Stimulated activated CD4-positive, alpha-beta T cell treated with anti-CD3 and anti-CD28 coated beads, Interleukin-1b, Interleukin-23, amount 100 ng/mL, for 1 hour (primary cell): ENCODE measurements around the gene NAPEPLD.
"Not testable (repeated sequence)": the region's sequence is repeated elsewhere in the genome, so short reads cannot be mapped to it uniquely, and the experiment has no call there.

Experiments
- DNase-seq, 2 donors: peaks; one replicate each; pipeline ENCODE4 v3.0.0-alpha.2; 2020; ENCODE audit warnings: low read depth in 2 of 2

Gene NAPEPLD

DNA sequence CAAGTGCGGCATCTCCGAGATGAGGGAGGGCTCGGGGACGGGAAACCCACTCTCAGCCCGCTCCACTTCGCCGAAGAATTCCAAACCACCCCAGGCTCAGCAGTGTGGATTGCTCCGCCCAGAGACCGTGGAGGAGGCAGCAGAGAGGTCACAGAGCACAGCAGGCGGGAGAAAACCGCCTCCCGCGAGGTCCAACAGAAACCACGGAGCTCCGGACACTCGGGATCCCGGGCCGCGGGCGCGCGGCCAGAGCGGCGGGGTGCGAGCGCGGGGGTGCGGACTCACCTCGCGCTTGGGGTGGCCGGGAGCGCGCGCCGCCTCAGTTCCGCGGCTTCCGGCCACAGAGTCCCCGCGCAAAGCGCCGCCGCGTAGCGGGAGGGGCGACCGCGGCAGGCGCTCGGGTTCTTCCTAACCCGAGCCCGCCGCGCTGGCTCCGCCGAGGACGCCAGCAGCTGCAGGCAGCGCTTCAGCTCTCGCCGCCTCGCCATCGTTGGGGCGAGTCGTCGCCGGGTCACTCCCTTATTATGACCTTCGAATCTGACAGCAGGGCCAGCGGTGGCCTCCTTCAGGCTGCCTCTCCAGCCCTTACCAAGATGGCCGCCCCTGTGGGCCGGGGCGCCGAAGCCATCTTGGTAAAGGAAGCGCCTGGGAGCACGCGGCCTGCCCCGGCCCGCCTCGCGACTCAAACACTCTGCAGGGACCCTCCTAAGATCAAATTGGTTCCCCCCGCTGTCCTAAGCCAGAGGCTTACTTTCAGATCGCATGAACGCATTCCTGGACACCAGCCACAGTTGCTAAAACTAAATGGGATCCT, at the start of gene NAPEPLD:
NAPEPLD (minus strand) TSS at position 106 of the 814 bp plus-strand sequence. CDS start 20,323 bp downstream, outside the sequence.
- peak; percentile 26 to 36 for DNase-seq

DNA sequence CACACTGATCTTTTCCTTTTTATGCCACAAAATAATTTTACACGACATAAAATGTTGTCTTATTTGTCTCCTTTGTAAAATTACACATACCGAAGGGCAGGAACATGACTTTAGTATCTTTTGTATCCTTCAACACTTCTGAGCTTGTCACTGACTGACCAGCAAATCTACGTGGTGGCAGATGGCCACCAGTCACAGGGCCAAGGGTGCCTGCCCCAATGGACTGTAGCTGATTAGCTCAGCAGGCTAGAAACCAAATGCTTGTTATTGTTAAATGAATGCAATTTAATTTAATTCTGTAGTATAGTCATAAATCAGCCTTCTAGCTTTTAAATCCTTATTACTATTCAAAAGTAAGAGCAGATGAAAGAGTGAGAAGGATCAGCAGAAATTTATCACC, 49.2 kb upstream of the NAPEPLD start:
- DNase-seq: not testable (repeated sequence)

DNA sequence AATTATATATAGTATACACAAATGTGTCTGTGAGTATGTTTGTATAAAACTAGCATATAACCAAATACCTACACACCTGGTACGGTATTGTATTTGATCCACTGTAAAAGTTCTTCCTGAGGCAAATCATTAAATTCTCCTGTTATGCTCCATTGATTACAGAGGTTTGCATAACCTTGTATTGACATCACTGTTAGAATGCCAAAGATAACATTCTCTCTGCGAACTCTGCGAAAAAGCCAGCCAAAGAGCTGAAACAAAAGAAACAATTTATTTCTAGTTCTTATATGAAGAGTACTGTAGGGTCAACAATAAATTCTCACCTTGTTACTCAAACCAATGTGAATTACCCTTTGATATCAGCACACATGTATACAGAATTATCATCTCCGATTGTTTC, 46.5 kb upstream of the NAPEPLD start:
- not testable (repeated sequence) for DNase-seq

DNA sequence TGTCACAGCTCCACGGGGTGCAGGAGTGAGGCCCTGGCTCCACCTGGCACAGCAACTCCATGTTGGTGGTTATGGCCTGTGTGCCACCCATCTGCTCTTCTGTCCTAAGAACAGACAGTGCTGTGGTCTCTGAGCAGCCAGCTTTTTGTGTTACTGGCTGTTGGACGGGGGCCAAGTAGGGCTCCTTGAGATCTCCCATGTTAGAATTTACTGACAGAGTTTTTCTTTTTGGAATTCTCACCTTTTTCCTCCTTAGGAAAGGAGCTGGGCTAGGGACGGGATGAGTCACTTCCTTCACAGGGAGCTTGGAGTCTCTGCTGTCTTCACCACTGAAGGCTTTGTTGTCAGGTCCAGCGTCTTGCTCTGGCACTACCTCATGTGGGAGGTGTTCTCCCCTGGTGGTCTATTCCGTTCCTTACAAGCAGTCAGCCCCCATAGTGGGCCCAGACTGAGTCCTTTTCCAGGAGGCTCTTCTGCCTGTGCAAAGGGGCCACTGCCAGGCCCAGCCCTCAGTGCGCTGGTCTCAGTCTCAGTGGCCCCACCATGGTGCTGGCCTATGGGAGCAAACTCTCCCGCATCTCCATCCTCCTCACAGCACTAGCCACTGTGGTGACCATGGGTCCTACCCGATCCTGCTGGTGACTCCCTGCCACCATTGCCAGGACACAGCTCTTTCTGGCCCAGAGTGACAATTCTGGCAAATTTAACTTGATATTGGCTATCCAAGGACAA, 23.7 kb upstream of the NAPEPLD start:
- not testable (repeated sequence) for DNase-seq

DNA sequence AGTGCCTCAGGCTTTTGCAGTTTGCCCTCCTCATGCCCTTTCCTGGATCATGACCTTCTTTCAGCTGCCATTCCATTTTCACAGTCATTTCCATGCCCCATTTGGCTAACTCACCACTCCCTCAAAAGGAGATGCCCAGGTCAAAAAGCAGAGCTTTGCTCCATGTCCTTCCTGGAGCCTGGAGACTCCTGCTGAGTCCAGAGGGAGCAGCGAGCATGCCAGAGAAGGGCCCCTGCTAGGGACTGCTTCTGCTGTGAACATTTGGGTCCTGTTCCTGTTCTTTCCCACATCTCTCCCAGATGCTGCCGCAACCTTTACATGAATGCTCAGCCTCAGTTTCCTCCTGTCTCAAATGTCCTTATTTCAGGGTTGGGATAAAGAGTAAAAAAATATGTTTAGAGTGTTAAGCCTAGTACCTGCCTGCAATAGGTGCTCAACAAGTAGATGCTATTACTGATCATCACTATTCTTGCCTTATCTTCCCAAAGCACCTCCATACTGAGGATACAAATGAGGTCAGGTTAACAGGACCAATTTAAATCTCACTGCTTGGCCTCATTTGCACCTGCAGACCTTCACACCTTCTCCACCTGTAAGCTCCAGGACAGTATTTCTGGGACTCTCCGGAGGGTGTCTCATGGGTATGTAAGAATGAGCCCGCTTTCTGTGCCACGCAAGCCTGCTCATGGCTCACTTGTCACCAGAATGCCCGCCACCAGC, 23.0 kb upstream of the NAPEPLD start:
- not testable (repeated sequence) for DNase-seq

DNA sequence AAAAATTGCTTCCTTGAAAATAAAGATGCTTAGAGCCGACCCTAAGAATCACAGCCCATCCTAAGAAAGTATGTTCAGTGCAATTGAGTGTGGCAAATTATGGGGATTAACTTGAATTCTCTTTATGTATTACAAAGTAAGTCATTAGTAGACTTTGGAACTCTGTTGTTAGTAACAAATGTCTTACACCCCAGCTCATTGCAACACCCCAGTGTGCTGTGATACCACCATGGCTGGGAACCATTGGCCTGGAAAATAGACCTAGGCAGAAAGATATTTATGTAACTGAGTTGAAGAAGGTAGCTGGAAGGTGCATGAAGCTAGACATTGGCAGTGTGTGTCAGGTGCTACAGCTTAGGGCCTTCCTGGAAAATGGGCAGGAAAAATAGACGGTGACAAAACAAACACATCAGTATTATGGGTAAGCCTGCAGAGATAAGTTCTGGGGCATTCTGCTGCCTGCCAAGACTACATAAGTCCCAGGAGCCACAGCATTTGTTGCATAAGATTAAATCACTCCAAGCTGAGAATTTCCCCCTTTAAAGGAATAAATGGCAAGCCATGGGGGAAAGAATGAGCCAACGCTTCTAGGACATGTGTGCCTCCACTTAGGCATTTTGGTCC, 18.1 kb upstream of the NAPEPLD start:
- DNase-seq: not testable (repeated sequence)

DNA sequence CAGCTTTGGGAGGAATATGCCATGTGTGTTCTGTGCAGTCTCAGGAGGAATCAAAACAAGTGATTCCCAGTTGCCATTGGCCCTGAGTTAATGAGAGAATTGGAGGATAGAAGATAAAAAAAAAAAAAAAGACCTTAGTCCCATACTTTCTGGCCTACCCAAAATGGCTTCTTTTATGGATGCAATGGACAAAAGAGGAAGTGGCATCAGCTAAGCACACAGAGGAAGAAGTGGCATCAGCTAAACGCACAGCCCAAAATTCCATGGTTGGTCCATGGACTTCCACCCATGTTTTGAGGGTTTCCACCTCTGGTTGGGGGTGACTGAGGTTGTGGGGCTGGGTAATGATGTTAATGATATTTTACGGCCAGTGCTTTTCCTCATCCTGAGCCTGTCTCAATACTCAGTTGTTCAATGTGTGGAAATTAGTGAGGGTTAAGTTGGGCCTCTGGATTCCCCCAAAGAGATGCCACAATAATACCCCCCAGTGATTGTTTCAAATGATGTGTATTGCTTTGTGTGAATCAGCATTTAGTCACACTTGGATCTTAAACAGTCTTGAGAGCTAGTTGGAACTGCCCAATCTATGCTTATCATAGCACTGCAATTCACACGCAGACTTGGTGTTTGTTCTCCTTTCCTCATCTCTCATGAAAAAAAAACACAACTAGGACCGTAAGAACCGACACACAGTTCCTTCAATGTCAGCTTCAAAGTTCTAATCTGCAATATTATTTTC, 14.4 kb upstream of the NAPEPLD start:
- DNase-seq: not testable (repeated sequence)

DNA sequence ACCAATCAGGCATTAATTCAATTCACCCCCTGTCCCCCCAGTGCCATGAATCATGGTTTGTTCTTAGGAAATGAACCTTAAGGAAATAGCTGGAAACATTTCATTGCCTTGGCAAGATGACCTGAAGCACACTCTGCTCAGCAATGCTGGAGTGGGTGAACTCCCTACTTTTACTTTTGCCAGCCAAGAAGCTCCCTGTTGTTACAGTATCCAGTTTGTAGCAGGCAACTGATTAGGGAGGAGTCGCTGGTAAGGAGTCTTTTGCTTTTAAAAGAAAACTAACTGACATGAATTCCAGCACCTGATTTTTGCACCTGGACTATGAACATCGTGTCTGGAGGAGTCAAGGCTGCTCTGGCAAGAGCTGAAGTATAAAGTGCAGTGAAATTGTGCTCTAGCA, 13.7 kb upstream of the NAPEPLD start:
- DNase-seq: not testable (repeated sequence)

DNA sequence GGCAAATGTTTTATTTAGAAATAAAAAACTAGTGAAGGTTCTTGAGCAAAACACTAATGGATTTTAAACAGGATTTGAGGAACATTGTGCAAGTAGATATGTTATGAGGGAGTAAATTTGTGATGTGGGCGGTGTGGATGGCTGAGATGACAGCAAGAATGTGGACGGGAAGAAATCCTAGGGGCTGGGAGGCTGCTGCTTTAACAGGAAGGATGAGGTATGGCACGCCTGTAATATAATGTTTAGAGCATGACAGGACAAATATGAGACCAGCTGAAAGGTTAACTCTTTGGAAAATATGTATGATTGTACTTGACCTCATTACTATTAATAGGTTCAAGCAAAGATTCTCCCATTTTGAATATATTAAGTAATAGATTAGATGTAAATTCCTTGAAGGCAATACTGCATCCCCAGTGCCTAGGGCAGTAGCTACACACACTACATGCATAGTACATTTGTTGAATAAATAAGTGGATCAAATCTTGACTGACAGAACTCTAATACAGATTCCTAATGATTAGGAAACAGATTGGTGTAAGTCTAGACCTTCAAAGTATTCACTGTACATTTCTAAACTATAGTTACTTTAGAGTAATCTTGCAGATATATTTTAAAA, 13.2 kb upstream of the NAPEPLD start:
- DNase-seq: not testable (repeated sequence)

DNA sequence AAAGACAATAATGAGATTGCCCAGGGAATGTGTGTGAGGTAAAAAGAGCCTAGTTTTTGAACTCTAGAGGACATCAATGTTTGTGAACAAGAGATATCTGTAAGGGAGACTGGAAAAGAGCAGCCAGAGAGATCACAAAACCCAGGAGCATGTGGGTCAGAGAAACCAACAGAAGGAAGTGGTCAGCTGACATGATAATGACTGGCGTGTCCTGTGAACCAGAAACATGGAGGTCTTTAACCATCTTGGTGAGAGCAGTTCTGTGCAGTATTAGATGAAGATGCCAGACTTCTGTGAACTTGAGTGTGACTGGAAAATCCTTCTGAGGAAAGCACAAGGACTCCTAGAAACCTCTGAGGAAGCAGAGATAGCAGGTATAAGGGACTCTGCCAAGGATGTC, 10.2 kb upstream of the NAPEPLD start:
- DNase-seq: not testable (repeated sequence)

DNA sequence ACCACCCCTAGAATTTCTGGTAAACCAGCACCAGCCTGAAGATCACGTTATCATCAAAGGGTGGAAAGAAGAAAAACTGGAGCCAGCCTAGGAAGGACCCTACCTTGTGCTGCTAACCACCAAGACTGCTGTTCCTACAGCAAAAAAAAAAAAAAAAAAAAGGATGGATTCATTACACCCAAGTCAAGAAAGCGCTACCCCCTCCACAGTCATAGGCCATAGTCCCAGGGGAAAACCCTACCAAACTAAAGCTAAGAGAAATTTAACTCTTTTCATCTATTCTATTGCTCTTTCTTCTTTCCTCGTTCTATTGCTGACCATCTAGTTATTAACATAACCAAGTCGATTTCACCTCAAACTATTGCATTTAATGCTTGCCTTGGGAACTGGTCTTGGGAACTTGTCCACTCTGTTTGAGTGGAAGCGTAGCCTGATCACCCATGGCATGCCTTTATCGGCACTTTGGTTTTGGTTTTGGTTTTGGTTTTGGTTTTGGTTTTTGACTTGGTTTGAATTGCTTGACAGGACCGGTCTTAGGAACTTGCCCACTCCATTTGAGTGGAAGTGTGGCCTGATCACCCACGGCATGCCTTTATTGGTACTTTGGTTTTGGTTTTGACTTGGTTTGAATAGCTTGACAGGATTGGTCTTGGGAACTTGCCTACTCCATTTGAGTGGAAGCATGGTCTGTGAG, 6.6 kb upstream of the NAPEPLD start:
- not testable (repeated sequence) for DNase-seq

DNA sequence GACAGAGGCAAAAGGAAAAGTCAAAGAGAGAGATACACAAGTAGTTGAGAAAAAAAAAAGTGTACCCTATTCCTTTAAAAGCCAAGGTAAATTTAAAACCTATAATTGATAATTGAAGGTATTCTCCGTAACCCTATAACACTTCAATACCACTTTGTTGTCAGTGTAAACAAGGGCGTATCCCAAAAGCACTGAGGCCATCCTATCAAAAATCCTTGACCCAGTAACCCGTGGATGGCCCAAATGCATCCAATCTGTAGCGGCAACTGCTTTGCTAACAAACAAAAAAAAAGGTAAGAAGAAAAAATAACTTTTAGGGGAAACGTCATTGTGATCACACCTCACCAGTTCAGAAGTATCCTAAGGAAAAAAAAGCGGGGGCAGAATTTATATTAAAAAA, 5.1 kb upstream of the NAPEPLD start:
- DNase-seq: no peak

DNA sequence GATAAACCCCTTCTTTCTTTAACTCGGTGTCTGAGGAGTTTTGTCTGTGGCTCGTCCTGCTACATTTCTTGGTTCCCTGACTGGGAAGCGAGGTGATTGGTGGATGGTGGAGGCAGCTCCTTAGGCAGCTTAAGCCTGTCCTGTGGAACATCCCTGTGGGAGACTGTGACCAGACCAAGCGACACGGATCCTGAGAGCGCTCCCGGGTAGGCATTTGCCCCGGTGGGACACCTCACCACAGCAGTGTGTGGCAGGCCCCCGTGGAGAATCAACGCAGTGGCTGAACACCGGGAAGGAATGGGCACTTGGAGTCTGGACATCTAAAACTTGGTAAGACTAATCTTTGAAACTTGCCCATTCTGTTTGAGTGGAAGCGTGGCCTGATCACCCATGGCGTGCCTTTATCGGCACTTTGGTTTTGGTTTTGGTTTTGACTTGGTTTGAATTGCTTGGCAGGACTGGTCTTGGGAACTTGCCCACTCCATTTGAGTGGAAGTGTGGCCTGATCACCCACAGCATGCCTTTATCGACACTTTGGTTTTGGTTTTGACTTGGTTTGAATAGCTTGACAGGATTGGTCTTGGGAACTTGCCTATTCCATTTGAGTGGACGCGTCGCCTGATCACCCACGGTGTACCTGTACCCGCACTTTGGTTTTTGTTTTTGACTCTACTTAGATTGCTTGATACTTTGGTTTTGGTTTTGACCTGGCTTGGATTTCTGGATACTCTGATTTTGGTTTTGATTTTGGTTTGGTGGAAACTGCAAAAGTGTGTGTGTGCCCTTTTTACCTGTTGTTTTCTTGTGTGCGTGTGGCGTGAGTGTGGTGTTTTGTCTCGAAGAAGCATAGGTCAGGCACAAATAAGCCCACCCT, 4.1 kb upstream of the NAPEPLD start:
- DNase-seq: not testable (repeated sequence)

DNA sequence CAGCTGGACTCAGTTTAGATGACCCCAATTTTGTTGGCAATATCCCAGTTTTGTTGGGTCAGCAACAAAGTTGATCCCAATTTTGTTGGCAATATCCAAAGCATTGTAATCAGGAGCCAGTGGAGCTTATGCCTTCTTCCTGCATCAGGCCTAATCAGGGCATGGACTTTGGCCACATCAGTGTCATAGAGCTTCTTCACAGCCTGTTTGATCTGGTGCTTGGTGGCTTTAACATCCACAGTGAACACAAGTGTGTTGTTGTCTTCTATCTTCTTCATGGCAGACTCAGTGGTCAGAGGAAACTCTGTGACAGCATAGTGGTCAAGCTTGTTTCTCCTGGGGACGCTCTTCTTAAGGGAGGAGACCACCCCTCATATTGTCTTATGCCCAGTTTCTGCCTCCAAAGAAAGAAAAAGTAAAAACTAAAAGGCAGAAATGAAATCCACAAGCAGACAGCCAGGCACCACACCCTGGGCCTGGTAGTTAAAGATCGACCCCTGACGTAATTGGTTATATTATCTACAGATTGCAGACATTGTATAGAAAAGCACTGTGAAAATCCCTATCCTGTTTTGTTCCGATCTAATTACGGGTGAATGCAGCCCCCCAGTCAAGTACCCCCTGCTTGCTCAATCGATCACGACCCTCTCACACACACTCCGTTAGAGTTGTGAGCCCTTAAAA, 3.2 kb upstream of the NAPEPLD start:
- DNase-seq: not testable (repeated sequence)

DNA sequence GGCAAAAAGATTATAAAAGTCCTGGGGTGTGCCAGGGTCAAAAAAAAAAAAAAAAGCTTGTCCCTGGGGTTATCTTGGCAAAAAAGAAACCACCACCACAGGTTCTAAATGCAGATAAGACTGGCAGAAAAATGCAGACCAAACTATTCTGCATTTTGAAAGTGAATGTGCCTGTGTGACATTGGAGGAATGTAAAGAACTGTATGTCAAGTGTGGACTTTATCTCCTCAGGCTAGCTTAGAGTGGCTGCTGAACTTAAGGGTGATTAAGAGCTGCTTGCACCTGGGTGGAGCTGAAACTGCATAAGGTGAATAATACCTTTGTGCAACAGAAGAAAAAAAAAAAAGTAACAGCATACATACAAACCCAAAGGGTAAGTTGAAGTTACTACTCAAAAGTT, 1.3 kb upstream of the NAPEPLD start:
- DNase-seq: no peak

DNA sequence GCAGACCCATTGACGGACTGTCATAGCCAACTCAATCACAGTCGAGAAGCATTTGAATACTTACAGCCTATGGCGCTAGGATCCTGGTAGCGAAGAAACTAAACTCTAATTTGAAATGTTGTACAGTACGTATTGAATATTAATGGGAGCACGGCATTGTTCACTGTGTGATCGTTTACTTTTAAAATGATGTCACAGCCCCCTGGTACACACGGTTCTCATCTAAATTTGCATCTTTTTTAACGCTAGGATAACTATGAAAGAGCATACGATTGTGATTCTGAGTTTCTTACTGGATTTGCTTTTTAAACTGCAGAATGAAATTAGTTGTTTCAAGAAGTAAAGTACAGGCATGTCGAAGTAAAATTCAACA, 895 bp upstream of the NAPEPLD start:
- DNase-seq: no peak

DNA sequence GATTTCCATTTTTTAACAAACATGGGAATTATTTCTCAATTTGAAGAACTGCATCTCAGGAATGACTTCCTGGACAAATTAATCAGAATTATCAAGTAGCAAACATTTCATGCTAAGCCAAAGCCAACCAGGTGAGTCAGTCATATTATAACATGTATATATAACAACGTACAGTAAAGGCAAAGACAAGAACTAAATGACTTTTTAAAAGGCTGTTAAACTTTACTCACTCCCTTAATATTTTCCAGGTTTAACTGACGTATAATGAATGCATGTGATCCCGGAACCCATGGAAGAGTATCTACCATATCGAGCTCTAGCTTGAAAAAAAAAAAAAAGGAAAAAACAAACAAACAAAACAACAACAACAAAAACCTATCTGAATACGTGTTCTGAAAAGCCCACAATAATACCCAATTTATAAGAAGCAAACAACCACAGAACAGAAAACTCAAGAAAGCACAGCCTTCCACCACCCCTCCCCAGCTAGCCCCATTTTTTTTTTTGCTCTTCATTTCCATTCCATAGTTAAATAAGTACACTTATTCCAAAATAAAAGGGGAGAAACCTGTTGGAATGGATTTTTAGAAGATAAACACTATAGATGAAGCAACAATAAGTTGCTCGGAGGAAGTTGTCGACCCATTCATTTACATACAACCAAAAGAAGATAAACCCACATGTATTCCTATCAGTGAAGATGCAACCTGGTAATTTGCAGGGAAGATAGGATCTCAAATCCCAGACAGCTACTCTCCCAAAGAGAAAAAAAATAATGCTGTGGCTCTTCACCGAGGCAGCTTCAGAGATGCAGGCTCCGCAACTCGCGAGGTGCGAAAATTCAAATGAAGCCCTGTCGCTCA, 537 bp downstream of the NAPEPLD start:
- no peak for DNase-seq

DNA sequence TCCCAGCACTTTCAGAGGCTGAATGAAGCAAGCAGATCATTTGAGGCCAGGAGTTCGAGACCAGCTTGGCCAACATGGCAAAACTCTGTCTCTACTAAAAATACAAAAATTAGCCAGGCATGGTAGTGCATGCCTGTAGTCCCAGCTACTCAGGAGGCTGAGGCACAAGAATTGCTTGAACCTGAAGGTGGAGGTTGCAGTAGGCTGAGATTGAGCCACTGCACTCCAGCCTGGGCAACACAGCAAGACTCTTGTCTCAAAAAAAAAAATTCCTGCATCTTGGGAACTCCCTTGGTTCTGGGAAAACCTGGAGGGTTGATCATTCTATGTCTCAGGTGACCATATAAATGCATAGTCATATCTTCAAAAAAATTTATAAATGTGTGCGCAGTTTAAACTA, 4.1 kb downstream of the NAPEPLD start:
- DNase-seq: not testable (repeated sequence)
